Measurements from ENCODE around the gene METTL23.
A peak's percentile ranks its signal among the peaks of the same experiment; 100 is the strongest.
"Not testable (repeated sequence)": the region's sequence is repeated elsewhere in the genome, so short reads cannot be mapped to it uniquely, and the experiment has no call there.

The METTL23 gene

DNA sequence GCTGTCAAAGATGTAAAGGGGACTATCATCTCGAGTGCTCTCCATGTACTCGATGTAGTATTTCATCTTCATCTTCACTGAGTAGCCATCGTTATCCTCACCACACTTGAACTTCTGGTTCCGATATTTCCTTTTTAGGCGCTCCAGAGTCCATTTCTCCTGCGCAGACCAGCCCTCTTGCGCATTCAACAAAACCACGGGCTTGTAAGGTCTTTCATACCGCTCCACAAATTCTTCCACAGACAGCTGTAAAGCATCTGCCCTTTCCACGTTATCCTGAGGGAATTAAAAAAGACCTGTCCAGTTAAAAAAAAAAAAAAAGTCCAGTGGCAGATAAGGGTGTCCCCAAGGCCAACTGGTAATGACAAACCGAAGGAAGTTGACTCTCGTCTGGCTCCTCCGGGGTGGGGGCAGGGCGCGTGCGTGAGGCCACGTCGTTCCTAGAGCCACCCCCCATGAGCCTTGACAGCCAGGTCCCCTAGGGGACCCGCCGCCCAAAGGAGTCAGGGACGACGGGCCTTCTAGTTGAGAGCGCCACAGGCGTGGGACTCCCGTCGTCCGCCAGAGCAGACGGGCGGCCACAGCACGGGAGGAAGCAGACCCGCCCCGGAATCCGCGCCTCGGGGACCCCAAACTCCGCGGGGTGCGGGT lies 934 bp upstream of the METTL23 start:
- H3K4me3 ChIP-seq (ENCODE audit: low read depth, low read length): peak overlapping the region; percentile 80

DNA sequence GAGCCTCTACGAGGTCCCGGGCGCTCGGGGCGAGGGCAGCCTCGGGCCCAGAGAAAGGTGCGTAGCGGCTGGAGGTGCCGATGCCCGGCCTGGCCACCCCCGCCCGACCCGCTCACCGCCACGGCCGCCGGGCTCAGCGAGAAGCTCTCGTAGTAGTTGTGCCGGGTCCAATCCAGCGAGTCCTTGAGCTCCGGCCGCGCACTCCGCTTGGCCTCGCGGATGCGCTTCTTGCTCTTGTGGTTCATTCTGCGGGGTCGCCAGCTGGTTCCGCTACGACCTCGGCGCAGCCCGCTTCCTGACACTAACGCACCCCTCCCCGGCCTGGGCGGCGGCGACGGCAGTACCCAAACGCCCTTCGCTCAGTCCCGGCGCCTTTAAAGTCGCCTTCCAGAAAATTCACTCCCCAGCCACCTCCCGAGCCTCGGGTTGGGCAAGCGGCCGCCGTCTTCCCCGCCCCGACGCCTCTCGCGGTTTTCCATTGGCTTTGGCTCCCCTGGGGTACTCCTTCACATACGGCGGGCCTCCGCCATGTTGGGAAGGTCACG lies 336 bp upstream of the METTL23 start, which contains the start of gene JMJD6:
Gene JMJD6, minus strand, starts transcription at position 376 of the 545 bp plus-strand sequence. Its CDS starts 131 bp downstream, at position 245.
- H3K4me3 ChIP-seq (ENCODE audit: low read depth, low read length): peak within 1 kb of the TSS; percentile 80

More for the DNA sequence above, 934 bp upstream of the METTL23 start:
- TF ChIP-seq, protein P1, sequence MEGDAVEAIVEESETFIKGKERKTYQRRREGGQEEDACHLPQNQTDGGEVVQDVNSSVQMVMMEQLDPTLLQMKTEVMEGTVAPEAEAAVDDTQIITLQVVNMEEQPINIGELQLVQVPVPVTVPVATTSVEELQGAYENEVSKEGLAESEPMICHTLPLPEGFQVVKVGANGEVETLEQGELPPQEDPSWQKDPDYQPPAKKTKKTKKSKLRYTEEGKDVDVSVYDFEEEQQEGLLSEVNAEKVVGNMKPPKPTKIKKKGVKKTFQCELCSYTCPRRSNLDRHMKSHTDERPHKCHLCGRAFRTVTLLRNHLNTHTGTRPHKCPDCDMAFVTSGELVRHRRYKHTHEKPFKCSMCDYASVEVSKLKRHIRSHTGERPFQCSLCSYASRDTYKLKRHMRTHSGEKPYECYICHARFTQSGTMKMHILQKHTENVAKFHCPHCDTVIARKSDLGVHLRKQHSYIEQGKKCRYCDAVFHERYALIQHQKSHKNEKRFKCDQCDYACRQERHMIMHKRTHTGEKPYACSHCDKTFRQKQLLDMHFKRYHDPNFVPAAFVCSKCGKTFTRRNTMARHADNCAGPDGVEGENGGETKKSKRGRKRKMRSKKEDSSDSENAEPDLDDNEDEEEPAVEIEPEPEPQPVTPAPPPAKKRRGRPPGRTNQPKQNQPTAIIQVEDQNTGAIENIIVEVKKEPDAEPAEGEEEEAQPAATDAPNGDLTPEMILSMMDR (IDR thresholded peaks at IDR 0.05; ENCODE audit: borderline replicate concordance, insufficient read depth, low read depth, low read length): no peak

DNA sequence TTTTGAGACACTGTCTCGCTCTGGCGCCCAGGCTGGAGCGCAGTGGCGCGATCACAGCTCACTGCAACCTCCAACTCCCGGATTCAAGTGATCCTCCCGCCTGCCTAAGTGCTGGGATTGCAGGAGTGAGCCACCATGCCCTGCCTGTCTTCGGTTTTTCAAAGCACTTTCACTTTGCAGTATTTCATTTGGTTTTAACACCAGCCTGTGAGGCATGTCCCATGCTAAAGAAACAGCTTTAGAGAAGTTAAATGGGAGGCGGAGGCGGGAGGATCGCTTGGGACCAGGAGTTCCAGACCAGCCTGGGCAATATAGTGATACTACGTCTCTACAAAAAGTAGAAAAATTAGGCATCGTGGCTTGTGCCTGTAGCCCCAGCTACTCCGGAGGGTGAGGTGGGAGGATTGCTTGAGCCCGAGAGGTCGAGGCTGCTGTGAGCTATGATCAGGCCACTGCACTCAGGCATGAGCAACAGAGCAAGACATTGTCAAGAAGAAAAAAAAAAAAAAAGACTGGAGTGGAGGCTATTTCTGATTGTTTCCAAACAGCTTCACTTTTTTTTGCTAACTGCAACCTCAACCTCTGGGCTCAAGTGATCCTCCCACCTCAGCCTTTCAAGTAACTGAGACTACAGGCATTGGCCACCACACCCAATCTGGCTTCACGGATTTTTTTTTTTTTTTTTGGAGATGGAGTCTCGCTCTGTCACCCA lies 1.3 kb downstream of the METTL23 start:
- H3K4me3 ChIP-seq (ENCODE audit: low read depth, low read length): peak overlapping the region; percentile 80
- TF ChIP-seq, protein P1 (IDR thresholded peaks at IDR 0.05; ENCODE audit: borderline replicate concordance, insufficient read depth, low read depth, low read length): no peak

More for the DNA sequence above, 336 bp upstream of the METTL23 start, which contains the start of gene JMJD6:
- TF ChIP-seq, protein P1 (IDR thresholded peaks at IDR 0.05; ENCODE audit: borderline replicate concordance, insufficient read depth, low read depth, low read length): no peak

DNA sequence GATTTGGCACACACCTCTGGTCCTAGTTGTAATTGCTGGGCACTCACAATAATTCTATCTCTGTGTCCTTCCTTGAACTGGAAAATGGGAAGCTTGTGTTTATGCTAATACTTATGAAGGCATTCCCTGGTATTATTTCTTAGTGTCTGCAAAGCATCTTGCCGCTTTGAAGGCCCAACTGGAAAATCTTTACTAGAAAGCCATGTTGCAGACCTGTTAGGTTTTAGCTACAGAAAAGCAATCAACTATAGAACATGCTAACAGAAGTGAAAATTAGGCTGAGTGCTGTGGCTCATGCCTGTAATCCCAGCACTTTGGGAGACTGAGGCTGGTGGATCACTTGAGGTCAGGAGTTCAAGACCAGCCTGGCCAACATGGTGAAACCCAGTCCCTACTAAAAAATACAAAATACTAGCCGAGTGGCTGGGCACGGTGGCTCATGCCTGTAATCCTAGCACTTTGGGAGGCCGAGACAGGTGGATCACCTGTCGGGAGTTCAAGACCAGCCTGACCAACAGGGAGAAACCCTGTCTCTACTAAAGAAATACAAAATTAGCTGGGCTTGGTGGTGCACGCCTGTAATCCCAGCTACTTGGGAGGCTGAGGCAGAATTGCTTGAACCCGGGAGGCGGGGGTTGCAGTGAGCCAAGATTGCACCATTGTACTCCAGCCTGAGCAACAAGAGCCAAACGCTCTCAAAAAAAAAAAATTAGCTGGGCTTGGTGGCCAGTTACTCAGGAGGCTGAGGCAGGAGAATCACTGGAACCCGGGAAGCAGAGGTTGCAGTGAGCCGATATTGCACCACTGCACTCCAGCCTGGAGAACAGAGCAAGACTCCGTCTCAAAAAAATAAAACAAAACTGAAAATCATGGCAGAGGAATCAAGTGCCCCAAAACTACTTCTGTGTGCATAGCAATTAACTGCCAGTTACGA lies 5.4 kb downstream of the METTL23 start:
- not testable (repeated sequence) for H3K4me3 ChIP-seq (ENCODE audit: low read depth, low read length)

DNA sequence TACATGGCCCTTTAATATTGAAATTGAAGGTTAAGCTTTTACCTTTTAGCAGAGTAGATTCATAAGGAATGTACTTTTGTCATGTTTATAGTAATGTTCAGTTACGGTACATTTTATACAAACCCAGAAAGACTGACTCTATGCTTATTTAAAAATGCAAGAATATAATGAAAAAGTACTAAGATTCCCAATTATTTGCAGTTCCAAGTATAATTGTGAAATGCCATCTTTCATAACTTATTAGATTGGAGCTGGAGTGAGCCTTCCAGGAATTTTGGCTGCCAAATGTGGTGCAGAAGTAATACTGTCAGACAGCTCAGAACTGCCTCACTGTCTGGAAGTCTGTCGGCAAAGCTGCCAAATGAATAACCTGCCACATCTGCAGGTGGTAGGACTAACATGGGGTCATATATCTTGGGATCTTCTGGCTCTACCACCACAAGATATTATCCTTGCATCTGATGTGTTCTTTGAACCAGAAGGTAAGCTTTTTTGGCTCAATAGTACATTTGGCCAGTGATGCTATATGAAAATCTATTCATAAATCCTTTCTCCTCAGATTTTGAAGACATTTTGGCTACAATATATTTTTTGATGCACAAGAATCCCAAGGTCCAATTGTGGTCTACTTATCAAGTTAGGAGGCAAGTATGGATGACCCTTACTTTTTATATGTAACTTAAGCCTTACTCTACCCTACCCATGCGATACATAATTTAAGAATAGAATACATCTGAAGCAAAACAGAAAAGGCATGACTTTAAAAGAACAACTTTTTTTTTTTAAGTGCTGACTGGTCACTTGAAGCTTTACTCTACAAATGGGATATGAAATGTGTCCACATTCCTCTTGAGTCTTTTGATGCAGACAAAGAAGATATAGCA lies 6.3 kb downstream of the METTL23 start:
- TF ChIP-seq, protein P1 (IDR thresholded peaks at IDR 0.05; ENCODE audit: borderline replicate concordance, insufficient read depth, low read depth, low read length): no peak

DNA sequence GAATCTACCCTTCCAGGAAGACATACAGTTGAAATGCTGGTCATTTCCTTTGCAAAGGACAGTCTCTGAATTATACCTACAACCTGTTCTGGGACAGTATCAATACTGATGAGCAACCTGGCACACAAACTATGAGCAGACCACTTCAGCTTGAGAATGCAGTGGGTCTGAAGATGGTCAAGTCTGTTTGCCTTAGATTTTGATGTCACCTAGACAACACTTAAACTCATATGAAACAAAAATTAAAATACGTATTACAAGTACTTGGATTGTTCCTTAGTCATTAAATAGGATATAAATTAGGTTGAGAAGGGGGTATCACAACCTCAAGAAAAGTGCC lies 6.9 kb downstream of the METTL23 start:
- H3K4me3 ChIP-seq (ENCODE audit: low read depth, low read length): no peak overlapping the region
- TF ChIP-seq, protein P1 (IDR thresholded peaks at IDR 0.05; ENCODE audit: borderline replicate concordance, insufficient read depth, low read depth, low read length): no peak

More for the DNA sequence above, 6.3 kb downstream of the METTL23 start:
- H3K4me3 ChIP-seq (ENCODE audit: low read depth, low read length): no peak overlapping the region

Data from GM12875 (cell line).